ENCODE results near the gene USP44. TPM values are rescaled to one million over a fixed set of nuclear protein-coding genes. Genes with fewer than 3 reads are reported as not detected.
"Not testable (repeated sequence)": the region's sequence is repeated elsewhere in the genome, so short reads cannot be mapped to it uniquely, and the experiment has no call there.

USP44 gene
- total RNA-seq, 2 donors from 2014 or later, result 7.0 to 21.1 TPM

DNA sequence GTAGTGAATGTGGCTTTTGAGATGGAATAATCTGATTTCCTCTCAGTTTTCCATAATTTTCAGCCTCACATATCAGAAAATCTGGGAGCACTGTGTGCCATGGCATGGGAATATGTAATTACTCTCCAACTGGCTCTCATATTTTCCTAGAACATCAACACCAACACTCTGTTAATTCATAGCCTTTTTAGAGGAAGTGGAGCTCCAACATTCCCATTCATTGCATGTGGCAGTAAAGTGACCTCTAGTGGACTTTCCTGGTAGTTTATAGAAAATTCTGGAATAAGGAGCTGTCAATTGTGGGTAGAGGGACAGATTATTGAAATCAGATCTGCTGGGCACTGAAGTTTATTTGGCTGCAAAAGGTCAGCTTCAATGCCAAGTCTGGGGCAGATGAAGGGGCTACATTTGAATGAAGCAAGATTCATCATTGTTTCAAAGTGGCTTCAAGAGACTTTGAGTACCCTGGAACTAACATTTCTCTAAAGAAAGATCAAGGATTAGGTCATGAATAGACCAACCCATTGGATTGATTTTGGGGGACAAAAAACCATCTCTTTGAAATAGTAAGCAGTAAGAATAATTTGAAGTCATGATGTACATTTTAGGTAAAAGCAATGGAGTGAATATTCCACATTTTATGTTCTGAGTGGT, 23.6 kb upstream of the USP44 start:
- ATAC-seq (peak; percentile 60), DNase-seq (no peak)
- intact Hi-C loops (cut with DNase I), result loop anchor here (5.0 kb wide), 1 partner anchor 242 kb away; no protein-coding TSS in a partner anchor

DNA sequence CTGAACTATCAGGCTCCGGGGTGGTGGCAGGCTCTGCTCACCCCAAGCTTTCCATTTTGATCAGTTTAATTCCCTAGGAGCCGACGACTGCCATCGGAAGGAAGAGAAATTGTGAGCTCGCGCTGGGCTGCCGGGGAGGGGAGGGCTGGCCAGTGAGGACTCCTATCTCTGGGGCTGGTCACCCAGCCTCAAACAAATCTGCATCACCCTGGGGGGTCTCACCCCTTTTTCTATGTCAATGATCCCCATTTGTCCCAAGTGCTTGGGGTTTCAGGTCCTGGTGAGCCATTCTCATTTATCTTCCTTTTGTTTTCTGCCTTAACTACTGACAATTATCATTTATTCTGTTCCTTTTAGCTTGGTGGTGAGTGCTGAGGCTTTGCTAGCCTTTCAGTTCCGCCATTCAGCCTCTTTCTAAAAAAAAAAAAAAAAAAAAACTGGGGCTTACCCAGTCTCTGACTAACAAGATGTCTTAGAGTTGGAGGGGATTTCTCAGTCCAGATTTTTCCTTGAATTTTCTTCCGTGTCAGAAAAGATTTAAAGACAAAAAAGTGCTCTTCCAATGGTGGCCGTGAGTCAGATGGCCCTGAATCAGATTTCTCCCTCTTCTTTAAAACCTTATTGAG, 22.8 kb upstream of the USP44 start:
- no peak for ATAC-seq
- DNase-seq, result no peak
- WGBS, 2 donors, result 50 to 59% methylated on average over 10 of the region's 10 CpGs
- intact Hi-C loops (cut with DNase I), result no loop called here
- Histone ChIP-seq H3K9me3 (no peaks in the 10 kb centered on the region), H3K4me1 (no peaks in the 10 kb centered on the region), H3K4me3 (no peak overlapping the region), H3K27ac (no peak overlapping the region), H3K27me3 (no peaks in the 10 kb centered on the region), H3K36me3 (replicated peaks in 1 of 2; ENCODE audit: insufficient read depth in 1 of 2, low read depth in 2 of 2) (no peaks in the 10 kb centered on the region)
- no peak for TF ChIP-seq POLR2A (IDR thresholded peaks at IDR 0.05)
- TF ChIP-seq, protein P1, sequence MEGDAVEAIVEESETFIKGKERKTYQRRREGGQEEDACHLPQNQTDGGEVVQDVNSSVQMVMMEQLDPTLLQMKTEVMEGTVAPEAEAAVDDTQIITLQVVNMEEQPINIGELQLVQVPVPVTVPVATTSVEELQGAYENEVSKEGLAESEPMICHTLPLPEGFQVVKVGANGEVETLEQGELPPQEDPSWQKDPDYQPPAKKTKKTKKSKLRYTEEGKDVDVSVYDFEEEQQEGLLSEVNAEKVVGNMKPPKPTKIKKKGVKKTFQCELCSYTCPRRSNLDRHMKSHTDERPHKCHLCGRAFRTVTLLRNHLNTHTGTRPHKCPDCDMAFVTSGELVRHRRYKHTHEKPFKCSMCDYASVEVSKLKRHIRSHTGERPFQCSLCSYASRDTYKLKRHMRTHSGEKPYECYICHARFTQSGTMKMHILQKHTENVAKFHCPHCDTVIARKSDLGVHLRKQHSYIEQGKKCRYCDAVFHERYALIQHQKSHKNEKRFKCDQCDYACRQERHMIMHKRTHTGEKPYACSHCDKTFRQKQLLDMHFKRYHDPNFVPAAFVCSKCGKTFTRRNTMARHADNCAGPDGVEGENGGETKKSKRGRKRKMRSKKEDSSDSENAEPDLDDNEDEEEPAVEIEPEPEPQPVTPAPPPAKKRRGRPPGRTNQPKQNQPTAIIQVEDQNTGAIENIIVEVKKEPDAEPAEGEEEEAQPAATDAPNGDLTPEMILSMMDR (IDR thresholded peaks at IDR 0.05), result no peak

More for the DNA sequence above, 23.6 kb upstream of the USP44 start:
- no peak overlapping the region for H3K4me3 ChIP-seq
- no peaks in the 10 kb centered on the region for H3K36me3 ChIP-seq (replicated peaks in 1 of 2; ENCODE audit: insufficient read depth in 1 of 2, low read depth in 2 of 2)
- TF ChIP-seq, protein P1 (IDR thresholded peaks at IDR 0.05), result peak; percentile 58 to 74 (median 60)
- TF ChIP-seq POLR2A (IDR thresholded peaks at IDR 0.05), result no peak
- H3K27me3 ChIP-seq, result no peaks in the 10 kb centered on the region
- H3K9me3 ChIP-seq, result no peaks in the 10 kb centered on the region
- no peaks in the 10 kb centered on the region for H3K4me1 ChIP-seq
- no peak overlapping the region for H3K27ac ChIP-seq

DNA sequence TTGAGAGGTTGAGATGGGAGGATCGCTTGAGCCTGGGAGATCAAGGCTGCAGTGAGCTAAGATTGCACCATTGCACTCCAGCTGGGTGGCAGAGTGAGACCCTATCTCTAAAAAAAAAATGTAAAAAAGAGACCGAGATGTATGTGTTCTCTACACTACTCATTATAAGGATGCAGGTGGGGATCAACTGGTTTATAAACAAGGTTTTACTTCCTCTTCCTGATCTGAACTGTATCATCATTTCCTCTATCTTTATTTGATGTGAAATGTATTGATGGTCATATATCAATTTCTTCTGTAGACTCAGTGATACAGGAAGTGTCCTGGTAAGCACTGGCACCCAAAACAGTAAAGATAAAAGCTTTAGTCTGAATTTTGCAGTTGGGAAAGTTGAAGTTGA, 20.1 kb upstream of the USP44 start:
- H3K9me3 ChIP-seq, result no peaks in the 10 kb centered on the region
- ATAC-seq (no peak), DNase-seq (no peak)
- no peaks in the 10 kb centered on the region for H3K4me1 ChIP-seq
- H3K27me3 ChIP-seq, result no peaks in the 10 kb centered on the region
- H3K27ac ChIP-seq, result no peak overlapping the region
- H3K36me3 ChIP-seq (replicated peaks in 1 of 2; ENCODE audit: insufficient read depth in 1 of 2, low read depth in 2 of 2), result no peaks in the 10 kb centered on the region
- intact Hi-C loops (cut with DNase I), result no loop called here
- no peak overlapping the region for H3K4me3 ChIP-seq
- WGBS, 2 donors, result 84 to 90% methylated on average over 2 of the region's 2 CpGs
- TF ChIP-seq, protein P1 (IDR thresholded peaks at IDR 0.05), result no peak
- TF ChIP-seq POLR2A (IDR thresholded peaks at IDR 0.05), result no peak

DNA sequence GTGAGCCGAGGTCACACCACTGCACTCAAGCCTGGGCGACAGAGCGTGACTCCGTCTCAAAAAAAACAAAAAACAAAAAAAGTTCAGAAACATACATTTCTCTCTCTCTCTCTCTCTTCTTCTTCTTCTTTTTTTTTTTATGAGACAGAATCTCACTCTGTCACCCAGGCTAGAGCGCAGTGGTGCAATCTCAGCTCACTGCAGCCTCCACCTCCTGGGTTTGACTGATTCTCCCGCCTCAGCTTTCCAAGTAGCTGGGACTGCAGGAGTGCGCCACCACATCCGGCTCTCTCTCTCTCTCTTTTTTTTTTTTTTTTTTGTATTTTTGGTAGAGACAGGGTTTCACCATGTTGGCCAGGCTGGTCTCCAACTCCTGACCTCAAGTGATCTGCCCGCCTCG, 16.8 kb upstream of the USP44 start:
- H3K36me3 ChIP-seq (replicated peaks in 1 of 2; ENCODE audit: insufficient read depth in 1 of 2, low read depth in 2 of 2); H3K9me3 ChIP-seq; H3K27ac ChIP-seq; H3K27me3 ChIP-seq; H3K4me3 ChIP-seq; ATAC-seq; intact Hi-C loops (cut with DNase I); DNase-seq; H3K4me1 ChIP-seq: not testable (repeated sequence)
- 86 to 92% methylated on average over 10 of the region's 10 CpGs for WGBS, 2 donors

DNA sequence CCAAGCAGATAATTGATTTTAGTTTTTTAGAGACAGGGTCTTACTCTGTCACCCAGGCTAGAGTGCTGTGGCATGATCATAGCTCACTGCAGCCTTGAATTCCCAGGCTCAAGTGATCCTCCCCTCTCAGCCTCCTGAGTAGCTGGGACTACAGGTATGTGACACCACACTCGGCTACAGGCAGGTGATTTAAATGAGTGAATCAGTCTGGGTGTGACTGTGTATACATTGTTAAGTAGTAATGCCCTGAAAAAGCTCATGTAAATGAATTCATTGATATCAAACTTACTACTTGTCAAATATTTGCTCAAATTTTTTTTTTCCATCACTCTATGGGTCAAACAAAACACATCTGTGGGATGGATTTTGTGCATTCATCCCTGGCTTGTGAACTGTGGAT, 6.3 kb upstream of the USP44 start:
- no peaks in the 10 kb centered on the region for H3K4me1 ChIP-seq
- no peak for TF ChIP-seq POLR2A (IDR thresholded peaks at IDR 0.05)
- TF ChIP-seq, protein P1 (IDR thresholded peaks at IDR 0.05), result no peak
- DNase-seq (no peak), ATAC-seq (no peak)
- no peak overlapping the region for H3K4me3 ChIP-seq
- no peaks in the 10 kb centered on the region for H3K36me3 ChIP-seq (replicated peaks in 1 of 2; ENCODE audit: insufficient read depth in 1 of 2, low read depth in 2 of 2)
- no peak overlapping the region for H3K27ac ChIP-seq
- H3K9me3 ChIP-seq, result no peaks in the 10 kb centered on the region
- WGBS, 2 donors, result 81 to 86% methylated on average over 1 of the region's 1 CpG
- intact Hi-C loops (cut with DNase I), result no loop called here
- H3K27me3 ChIP-seq, result no peaks in the 10 kb centered on the region

All from body of pancreas (tissue), 4 donors.